ENCODE measurements around the gene RPL36.

DNA sequence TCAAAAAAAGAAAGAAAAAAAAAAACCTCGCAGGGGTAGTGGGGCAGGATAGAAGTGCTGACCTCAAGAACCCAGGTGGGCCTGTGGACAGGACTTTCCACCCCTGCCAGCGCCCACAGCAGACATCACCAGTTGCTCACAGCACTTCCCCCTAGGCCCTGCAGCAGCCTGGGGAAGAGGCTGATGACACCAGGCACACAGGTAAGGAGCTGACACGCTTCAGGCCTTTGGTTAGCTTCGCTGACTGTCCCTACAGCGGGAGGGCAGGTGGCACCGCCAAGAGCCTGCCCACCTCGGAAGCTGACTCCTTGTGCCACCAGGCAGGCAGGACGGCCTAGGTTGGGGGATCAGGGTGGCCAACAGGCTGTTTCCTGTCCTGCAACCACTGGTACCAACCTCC lies 20.9 kb downstream of the RPL36 start:
- no peak for TF ChIP-seq POLR2AphosphoS5 (IDR thresholded peaks at IDR 0.05)
- TF ChIP-seq POLR2A (IDR thresholded peaks at IDR 0.05) = no peak

All from upper lobe of left lung (tissue), 4 donors.